Body of pancreas (tissue), 4 donors: Measurements from ENCODE around the gene RETN. TPM values are rescaled to one million over a fixed set of nuclear protein-coding genes. Genes with fewer than 3 reads are reported as not detected.
A peak's percentile ranks its signal among the peaks of the same experiment; 100 is the strongest.

Source experiments
- ATAC-seq: fragments of 150-250 bp; one replicate; pipeline ENCODE4 v1.9.1; 2016
- DNase-seq, 4 donors: peaks; one replicate each; pipeline ENCODE4 v3.0.0-alpha.2; 2019
- H3K27ac ChIP-seq, 4 donors: fragments of 200-600 bp; sonication (generic); 1 replicate in 3 of 4; 2 replicates in 1 of 4; pipeline versions ENCODE4 v1.5.1 to v1.6.1; 2016 to 2019; ENCODE audit warnings: mild to moderate bottlenecking in 1 of 4, mixed read lengths in 1 of 4, moderate library complexity in 1 of 4
- H3K27me3 ChIP-seq, 2 donors: fragments of 200-600 bp; sonication (generic); one replicate each; pipeline ENCODE4 v1.6.0; 2016; ENCODE audit warnings: mild to moderate bottlenecking in 1 of 2
- H3K36me3 ChIP-seq, 2 donors: fragments of 200-600 bp; sonication (generic); replicated peaks in 1 of 2; 2 replicates each; pipeline ENCODE4 v1.5.1; 2016; ENCODE audit warnings: low read depth in 2 of 2; ENCODE audit not compliant: insufficient read depth in 1 of 2
- H3K4me1 ChIP-seq: fragments of 200-600 bp; sonication (generic); one replicate; pipeline ENCODE4 v1.6.0; 2016
- H3K4me3 ChIP-seq, 2 donors: fragments of 200-600 bp; sonication (generic); 1 replicate in 1 of 2; 2 replicates in 1 of 2; pipeline ENCODE4 v1.5.1; 2016 to 2019
- H3K9me3 ChIP-seq, 3 donors: fragments of 200-600 bp; sonication (generic); 1 replicate in 2 of 3; 2 replicates in 1 of 3; pipeline ENCODE4 v1.5.1; 2016
- POLR2A ChIP-seq, 3 donors: fragments of 450-650 bp; IDR thresholded peaks; one replicate each; pipeline ENCODE4 v1.6.1; 2016; ENCODE audit warnings: antibody characterized with exemption in 3 of 3, mild to moderate bottlenecking in 2 of 3
- WGBS, 2 donors: methylation state at CpG; one replicate each; pipeline ENCODE4 v1.1.5; 2017; 5-methylcytosine and 5-hydroxymethylcytosine counted together
- intact Hi-C: fragments of 100-400 bp; cut with DNase I; formaldehyde crosslinking; loops from one replicate; pipeline ENCODE4 v1.15.1; 2023
- total RNA-seq, 2 donors: library from RNA; depleted of rRNA; stranded (reverse); fragments of >200 nt; gene quantifications; one replicate each; pipeline ENCODE4 v1.1.0, GENCODE V29; 2016
- TF ChIP-seq, protein P1 (sequence below), 7 experiments: fragments of 450-650 bp in 4 of 7; fragments of 200-600 bp in 3 of 7; sonication (generic) in 3 of 7; IDR thresholded peaks; one replicate each; pipeline ENCODE4 v1.5.1; 2016 to 2019; ENCODE audit warnings: antibody characterized with exemption in 7 of 7

RETN gene
- total RNA-seq, 2 donors from 2014 or later: not detected

DNA sequence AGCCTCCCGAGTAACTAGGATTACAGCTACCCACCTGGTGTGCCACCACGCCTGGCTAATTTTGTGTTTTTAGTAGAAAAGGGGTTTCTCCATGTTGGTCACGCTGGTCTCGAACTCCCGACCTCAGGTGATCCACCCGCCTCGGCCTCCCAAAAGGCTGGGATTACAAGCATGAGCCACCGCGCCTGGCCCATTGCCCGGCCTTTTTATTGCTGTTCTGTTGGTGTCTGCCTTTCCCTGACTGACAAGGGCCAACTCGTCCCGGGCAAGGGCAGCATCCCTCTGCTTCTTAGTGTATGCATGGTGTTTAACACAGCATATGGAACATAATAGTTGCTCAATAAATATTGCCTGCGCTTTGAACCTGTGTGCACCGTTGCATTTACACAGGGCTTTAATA is 6.2 kb upstream of the RETN start:
- intact Hi-C loops: no loop called here
- Histone ChIP-seq H3K4me1 (no peaks in the 10 kb centered on the region), H3K27me3 (no peaks in the 10 kb centered on the region), H3K36me3 (no peaks in the 10 kb centered on the region), H3K4me3 (no peak overlapping the region), H3K9me3 (no peaks in the 10 kb centered on the region), H3K27ac (no peak overlapping the region)
- no peak for TF ChIP-seq POLR2A (IDR thresholded peaks at IDR 0.05)
- TF ChIP-seq, protein P1, sequence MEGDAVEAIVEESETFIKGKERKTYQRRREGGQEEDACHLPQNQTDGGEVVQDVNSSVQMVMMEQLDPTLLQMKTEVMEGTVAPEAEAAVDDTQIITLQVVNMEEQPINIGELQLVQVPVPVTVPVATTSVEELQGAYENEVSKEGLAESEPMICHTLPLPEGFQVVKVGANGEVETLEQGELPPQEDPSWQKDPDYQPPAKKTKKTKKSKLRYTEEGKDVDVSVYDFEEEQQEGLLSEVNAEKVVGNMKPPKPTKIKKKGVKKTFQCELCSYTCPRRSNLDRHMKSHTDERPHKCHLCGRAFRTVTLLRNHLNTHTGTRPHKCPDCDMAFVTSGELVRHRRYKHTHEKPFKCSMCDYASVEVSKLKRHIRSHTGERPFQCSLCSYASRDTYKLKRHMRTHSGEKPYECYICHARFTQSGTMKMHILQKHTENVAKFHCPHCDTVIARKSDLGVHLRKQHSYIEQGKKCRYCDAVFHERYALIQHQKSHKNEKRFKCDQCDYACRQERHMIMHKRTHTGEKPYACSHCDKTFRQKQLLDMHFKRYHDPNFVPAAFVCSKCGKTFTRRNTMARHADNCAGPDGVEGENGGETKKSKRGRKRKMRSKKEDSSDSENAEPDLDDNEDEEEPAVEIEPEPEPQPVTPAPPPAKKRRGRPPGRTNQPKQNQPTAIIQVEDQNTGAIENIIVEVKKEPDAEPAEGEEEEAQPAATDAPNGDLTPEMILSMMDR (IDR thresholded peaks at IDR 0.05): no peak
- no peak for ATAC-seq
- WGBS, 2 donors: 78 to 82% methylated on average over 13 to 14 of the region's 14 CpGs
- DNase-seq: no peak

DNA sequence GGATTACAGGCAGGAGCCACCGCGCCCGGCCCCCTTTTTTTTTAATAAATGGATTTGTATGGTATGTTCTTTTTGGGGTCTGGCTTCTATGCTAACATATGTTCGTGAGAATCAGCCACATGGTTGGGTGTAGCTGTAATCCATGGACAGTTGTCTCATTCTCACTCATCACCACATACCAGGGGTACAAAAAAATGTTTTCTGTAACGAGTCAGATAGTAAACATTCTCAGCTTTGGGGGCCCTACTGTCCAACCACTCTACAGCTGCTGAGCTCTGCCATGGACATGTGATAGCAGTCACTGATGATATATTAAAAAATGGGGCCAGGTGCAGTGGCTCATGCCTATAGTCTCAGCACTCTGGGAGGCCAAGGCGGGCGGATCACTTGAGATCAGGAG is 5.1 kb upstream of the RETN start:
- no peaks in the 10 kb centered on the region for H3K4me1 ChIP-seq
- no peak overlapping the region for H3K4me3 ChIP-seq
- H3K9me3 ChIP-seq: no peaks in the 10 kb centered on the region
- no peak overlapping the region for H3K27ac ChIP-seq
- no peak for ATAC-seq
- intact Hi-C loops: no loop called here
- no peaks in the 10 kb centered on the region for H3K36me3 ChIP-seq
- no peaks in the 10 kb centered on the region for H3K27me3 ChIP-seq
- WGBS, 2 donors: 51 to 71% methylated on average over 5 to 7 of the region's 7 CpGs
- no peak for DNase-seq
- TF ChIP-seq POLR2A (IDR thresholded peaks at IDR 0.05): no peak
- TF ChIP-seq, protein P1 (IDR thresholded peaks at IDR 0.05): no peak

DNA sequence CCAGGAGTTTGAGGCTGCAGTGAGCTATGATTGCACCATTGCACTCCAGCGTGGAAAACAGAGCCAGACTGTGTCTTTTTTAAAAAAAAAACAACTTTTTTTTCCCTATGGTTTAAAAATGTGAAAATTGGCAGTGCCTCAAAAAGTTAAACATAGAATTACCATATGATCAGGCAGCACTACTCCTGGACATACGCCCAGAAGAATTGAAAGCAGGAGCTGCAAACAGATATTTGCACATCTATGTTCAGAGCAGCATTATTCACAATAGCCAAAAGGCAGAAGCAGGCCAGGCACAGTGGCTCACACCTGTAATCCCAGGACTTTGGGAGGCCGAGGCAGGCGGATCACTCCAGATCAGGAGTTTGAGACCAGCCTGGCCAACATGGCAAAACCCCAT is 3.8 kb upstream of the RETN start:
- no peaks in the 10 kb centered on the region for H3K9me3 ChIP-seq
- H3K27ac ChIP-seq: no peak overlapping the region
- no peaks in the 10 kb centered on the region for H3K36me3 ChIP-seq
- TF ChIP-seq, protein P1 (IDR thresholded peaks at IDR 0.05): no peak
- TF ChIP-seq POLR2A (IDR thresholded peaks at IDR 0.05): no peak
- H3K4me1 ChIP-seq: no peaks in the 10 kb centered on the region
- intact Hi-C loops: no loop called here
- H3K27me3 ChIP-seq: no peaks in the 10 kb centered on the region
- no peak for ATAC-seq
- no peak for DNase-seq
- WGBS, 2 donors: 38 to 48% methylated on average over 4 of the region's 4 CpGs
- no peak overlapping the region for H3K4me3 ChIP-seq

- no peaks in the 10 kb centered on the region for H3K4me1 ChIP-seq
- H3K36me3 ChIP-seq: no peaks in the 10 kb centered on the region
- no peak overlapping the region for H3K4me3 ChIP-seq
- intact Hi-C loops: no loop called here
- TF ChIP-seq, protein P1 (IDR thresholded peaks at IDR 0.05): no peak
- 18 to 24% methylated on average over 8 to 9 of the region's 9 CpGs for WGBS, 2 donors
- no peaks in the 10 kb centered on the region for H3K9me3 ChIP-seq
- ATAC-seq (no peak), DNase-seq (no peak)
- H3K27ac ChIP-seq: no peak overlapping the region
- no peaks in the 10 kb centered on the region for H3K27me3 ChIP-seq
These were observed 792 bp downstream of the RETN start for GRCh38 chr19:7669641-7670040.

DNA sequence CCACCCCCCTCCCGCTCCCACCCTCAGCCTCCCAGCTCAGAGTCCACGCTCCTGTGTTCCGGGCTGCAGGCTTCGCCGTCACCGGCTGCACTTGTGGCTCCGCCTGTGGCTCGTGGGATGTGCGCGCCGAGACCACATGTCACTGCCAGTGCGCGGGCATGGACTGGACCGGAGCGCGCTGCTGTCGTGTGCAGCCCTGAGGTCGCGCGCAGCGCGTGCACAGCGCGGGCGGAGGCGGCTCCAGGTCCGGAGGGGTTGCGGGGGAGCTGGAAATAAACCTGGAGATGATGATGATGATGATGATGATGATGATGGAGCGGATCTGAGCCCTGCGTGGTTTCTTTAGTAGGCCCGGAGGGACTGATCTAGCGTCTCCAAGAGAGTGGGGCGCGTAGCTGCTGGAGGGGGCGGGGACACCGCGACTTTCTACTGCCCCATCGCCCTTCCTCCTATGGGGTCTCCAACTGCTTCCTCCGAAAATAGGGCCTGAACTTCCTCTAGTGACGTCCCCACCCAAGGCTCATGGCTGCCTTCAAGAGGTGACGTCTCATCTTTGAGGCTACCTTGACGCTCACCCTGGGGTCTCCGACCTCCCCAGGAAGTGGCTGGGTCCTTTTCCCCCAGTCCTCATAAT is 1.4 kb downstream of the RETN start:
- TF ChIP-seq, protein P1 (IDR thresholded peaks at IDR 0.05): no peak
- no peak for TF ChIP-seq POLR2A (IDR thresholded peaks at IDR 0.05)
- Histone ChIP-seq H3K36me3 (no peaks in the 10 kb centered on the region), H3K4me3 (no peak overlapping the region), H3K27ac (no peak overlapping the region), H3K4me1 (no peaks in the 10 kb centered on the region), H3K9me3 (no peaks in the 10 kb centered on the region), H3K27me3 (no peaks in the 10 kb centered on the region)
- ATAC-seq (peak; percentile 9), DNase-seq (no peak)
- 0 to 1% methylated on average over 3 to 42 of the region's 43 CpGs for WGBS, 2 donors
- intact Hi-C loops: no loop called here
